HS-5 (cell line): ENCODE results near the gene ZSCAN26.

Experiments
- DNase-seq: peaks from one replicate; pipeline ENCODE4 v3.0.0-alpha.2; 2012; ENCODE audit warnings: low read depth

ZSCAN26 gene

GRCh38 chr6:28322661-28323060, 55.7 kb downstream of the ZSCAN26 start:
- DNase-seq = no peak

- no peak for DNase-seq
These were observed 57.0 kb downstream of the ZSCAN26 start for GRCh38 chr6:28323813-28324424.

GRCh38 chr6:28326371-28326948, 59.5 kb downstream of the ZSCAN26 start:
- DNase-seq = no peak
